Epithelial cell of umbilical artery (primary cell): ENCODE measurements around the gene ZNF200. TPM values are rescaled to one million over a fixed set of nuclear protein-coding genes. Genes with fewer than 3 reads are reported as not detected.

Source experiments
- total RNA-seq: library from RNA; depleted of rRNA; stranded (reverse); fragments of >200 nt; gene quantifications from 2 replicates; pipeline ENCODE4 v1.2.3, GENCODE V29; 2014

The ZNF200 gene
- 10.1 and 11.9 TPM in 2 replicates for total RNA-seq

GRCh38 chr16:3234857-3235561 is at the start of gene ZNF200:
ZNF200 (minus strand) TSS chr16:3235158; CDS start chr16:3233755, 1,403 bp downstream.

GRCh38 chr16:3282730-3283542 is 48.0 kb upstream of the ZNF200 start, which contains the start of gene ZNF263:
ZNF263 (plus strand) TSS chr16:3283491; CDS start chr16:3283819, 328 bp downstream.

GRCh38 chr16:3256146-3256865 is 21.3 kb upstream of the ZNF200 start, which contains the start of gene MEFV:
MEFV (minus strand) TSS chr16:3256633; CDS start chr16:3256587, 46 bp downstream.

GRCh38 chr16:3187798-3188674 is 46.9 kb downstream of the ZNF200 start, which contains the start of gene OR1F1:
OR1F1 (plus strand) TSS chr16:3188204.

Other genes with a start within 250 kb of the ZNF200 start
- gene CLDN9, start 222.2 kb downstream of the ZNF200 start, total RNA-seq: not detected in 2 replicates
- not detected in 2 replicates for gene CLDN6, start 217.0 kb downstream of the ZNF200 start, total RNA-seq
- 244 and 303 TPM in 2 replicates for gene TNFRSF12A, start 214.8 kb downstream of the ZNF200 start, total RNA-seq
- 2.9 and 7.0 TPM in 2 replicates for gene HCFC1R1, start 211.2 kb downstream of the ZNF200 start, total RNA-seq
- gene THOC6, start 211.1 kb downstream of the ZNF200 start, total RNA-seq: 25.3 and 36.8 TPM in 2 replicates
- not detected in 2 replicates for gene BICDL2, start 198.2 kb downstream of the ZNF200 start, total RNA-seq
- gene MMP25, start 188.6 kb downstream of the ZNF200 start, total RNA-seq: under 0.01 TPM in 1 of 2 replicates, not detected in the other
- gene IL32, start 169.5 kb downstream of the ZNF200 start, total RNA-seq: 41.9 and 78.6 TPM in 2 replicates
- gene ZSCAN10, start 135.9 kb downstream of the ZNF200 start, total RNA-seq: not detected in 2 replicates
- 20.1 and 29.9 TPM in 2 replicates for gene ZNF205, start 122.6 kb downstream of the ZNF200 start, total RNA-seq
- 3.5 and 4.5 TPM in 2 replicates for gene ZNF213, start 100.1 kb downstream of the ZNF200 start, total RNA-seq
- not detected in 2 replicates for gene OR1F1, start 47.0 kb downstream of the ZNF200 start, total RNA-seq
- not detected in 2 replicates for gene MEFV, start 21.5 kb upstream of the ZNF200 start, total RNA-seq
- gene ZNF263, start 48.3 kb upstream of the ZNF200 start, total RNA-seq: 45.5 and 54.9 TPM in 2 replicates
- 2.3 TPM in 2 replicates for gene TIGD7, start 70.3 kb upstream of the ZNF200 start, total RNA-seq
- gene ZNF75A, start 70.3 kb upstream of the ZNF200 start, total RNA-seq: 15.3 and 20.4 TPM in 2 replicates
- gene OR2C1, start 120.7 kb upstream of the ZNF200 start, total RNA-seq: 0.15 TPM in 1 of 2 replicates, not detected in the other
- 9.1 and 10.1 TPM in 2 replicates for gene ZSCAN32, start 165.8 kb upstream of the ZNF200 start, total RNA-seq
- 4.3 and 4.9 TPM in 2 replicates for gene ZNF174, start 166.1 kb upstream of the ZNF200 start, total RNA-seq
- gene ZNF597, start 208.3 kb upstream of the ZNF200 start, total RNA-seq: 1.9 and 2.6 TPM in 2 replicates
- gene NAA60, start 208.5 kb upstream of the ZNF200 start, total RNA-seq: 11.0 and 27.5 TPM in 2 replicates